ENCODE results near the gene MFNG.
"Not testable (repeated sequence)": the region's sequence is repeated elsewhere in the genome, so short reads cannot be mapped to it uniquely, and the experiment has no call there.

Gene MFNG, protein sequence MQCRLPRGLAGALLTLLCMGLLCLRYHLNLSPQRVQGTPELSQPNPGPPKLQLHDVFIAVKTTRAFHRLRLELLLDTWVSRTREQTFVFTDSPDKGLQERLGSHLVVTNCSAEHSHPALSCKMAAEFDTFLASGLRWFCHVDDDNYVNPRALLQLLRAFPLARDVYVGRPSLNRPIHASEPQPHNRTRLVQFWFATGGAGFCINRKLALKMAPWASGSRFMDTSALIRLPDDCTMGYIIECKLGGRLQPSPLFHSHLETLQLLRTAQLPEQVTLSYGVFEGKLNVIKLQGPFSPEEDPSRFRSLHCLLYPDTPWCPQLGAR

DNA sequence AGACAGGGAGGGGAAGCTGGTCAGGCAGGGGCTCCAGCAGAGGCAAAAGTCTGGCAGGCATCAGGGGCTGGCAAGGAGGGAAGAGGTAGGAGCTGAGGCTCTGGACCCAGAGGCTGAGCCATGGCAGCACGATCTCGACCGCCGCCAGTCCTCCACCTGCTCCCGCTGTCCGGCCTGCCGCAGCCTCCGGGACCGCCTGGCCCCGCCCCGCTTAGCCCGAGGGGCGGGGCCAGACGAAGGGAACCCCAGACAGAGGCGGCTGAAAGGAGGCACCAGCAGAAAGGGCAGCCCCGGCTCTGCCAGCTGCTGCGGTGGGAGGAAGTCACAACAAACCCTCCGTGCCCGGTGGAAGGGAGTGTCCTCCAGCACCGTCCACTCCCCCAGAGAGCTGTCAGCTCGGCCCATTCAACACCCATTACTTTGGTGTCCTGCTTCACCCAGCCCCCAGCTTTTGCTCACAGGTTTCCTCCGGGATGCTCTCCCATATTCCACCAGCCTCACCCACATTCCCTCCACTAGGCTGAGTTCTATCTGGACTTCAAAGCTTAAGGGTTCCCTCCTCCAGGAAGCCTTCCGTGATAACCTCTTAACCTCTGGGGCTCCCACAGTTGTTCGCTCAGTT is at the start of gene MFNG:
Gene MFNG, minus strand, starts transcription at position 161 of the 622 bp plus-strand sequence. CDS start 207 bp downstream, outside the sequence.
- H3K36me3 ChIP-seq (ENCODE audit: control insufficient read depth in 1 of 2, insufficient read depth in 2 of 2, low read length in 2 of 2): peaks cover 8 to 11% of the 10 kb centered on the region in 2 donors
- no peaks in the 10 kb centered on the region for H3K27me3 ChIP-seq (ENCODE audit: control insufficient read depth in 1 of 2, insufficient read depth in 2 of 2, low read length in 2 of 2)
- H3K4me3 ChIP-seq (ENCODE audit: low read depth in 1 of 2, low read length in 2 of 2): peak within 1 kb of the TSS; percentile 63 to 77
- H3K4me1 ChIP-seq (ENCODE audit: control insufficient read depth in 1 of 2, insufficient read depth in 2 of 2, low read length in 2 of 2): peaks cover 10 to 25% of the 10 kb centered on the region in 2 donors
- no peaks in the 10 kb centered on the region for H3K9me3 ChIP-seq (ENCODE audit: control insufficient read depth in 1 of 2, low read length in 2 of 2)
- H3K27ac ChIP-seq (ENCODE audit: low read depth, low read length): peak within 1 kb of the TSS; percentile 66
- H3K9ac ChIP-seq (ENCODE audit: low read depth in 1 of 2, low read length in 2 of 2): peak within 1 kb of the TSS; percentile 59 to 69

DNA sequence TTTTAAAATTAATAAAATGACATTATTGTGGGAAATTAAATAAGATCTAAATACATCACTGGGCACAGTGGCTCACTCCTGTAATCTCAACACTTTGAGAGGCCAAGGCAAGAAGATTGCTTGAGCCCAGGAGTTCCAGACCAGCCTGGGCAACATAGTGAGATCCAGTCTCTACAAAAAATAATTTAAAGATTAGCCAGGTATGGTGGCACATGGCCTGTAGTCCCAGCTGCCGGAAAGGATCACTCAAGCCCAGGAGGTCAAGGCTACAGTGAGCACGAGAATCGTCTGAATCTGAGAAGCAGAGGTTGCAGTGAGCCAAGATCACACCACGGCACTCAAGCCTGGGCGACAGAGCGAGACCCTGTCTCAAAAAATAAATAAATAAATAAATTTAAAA is 49.0 kb upstream of the MFNG start:
- no peaks in the 10 kb centered on the region for H3K9me3 ChIP-seq (ENCODE audit: control insufficient read depth in 1 of 2, low read length in 2 of 2)
- H3K4me1 ChIP-seq (ENCODE audit: control insufficient read depth in 1 of 2, insufficient read depth in 2 of 2, low read length in 2 of 2): peaks cover 10 to 17% of the 10 kb centered on the region in 2 donors
- no peak overlapping the region for H3K27ac ChIP-seq (ENCODE audit: low read depth, low read length)
- H3K27me3 ChIP-seq (ENCODE audit: control insufficient read depth in 1 of 2, insufficient read depth in 2 of 2, low read length in 2 of 2): no peaks in the 10 kb centered on the region
- H3K4me3 ChIP-seq (ENCODE audit: low read depth in 1 of 2, low read length in 2 of 2): no peak overlapping the region
- H3K9ac ChIP-seq (ENCODE audit: low read depth in 1 of 2, low read length in 2 of 2): no peak overlapping the region
- no peaks in the 10 kb centered on the region for H3K36me3 ChIP-seq (ENCODE audit: control insufficient read depth in 1 of 2, insufficient read depth in 2 of 2, low read length in 2 of 2)

DNA sequence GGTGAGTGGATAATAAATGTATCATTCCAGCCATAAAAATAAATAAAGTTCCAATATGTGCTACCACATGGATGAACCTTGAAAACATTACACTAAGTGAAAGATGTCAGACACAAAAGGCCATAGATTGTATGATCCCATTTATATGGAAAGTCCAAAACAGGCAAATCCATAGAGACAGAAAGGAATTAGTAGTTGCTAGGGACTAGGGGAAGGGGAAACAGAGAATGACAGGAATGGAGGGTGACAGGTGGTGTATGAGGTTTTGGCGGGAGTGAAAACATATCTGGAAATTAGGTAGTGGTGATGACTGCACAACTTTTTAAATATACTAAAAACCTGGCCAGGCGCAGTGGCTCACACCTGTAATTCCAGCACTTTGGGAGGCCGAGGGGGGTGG is 48.3 kb upstream of the MFNG start:
- no peaks in the 10 kb centered on the region for H3K36me3 ChIP-seq (ENCODE audit: control insufficient read depth in 1 of 2, insufficient read depth in 2 of 2, low read length in 2 of 2)
- no peak overlapping the region for H3K27ac ChIP-seq (ENCODE audit: low read depth, low read length)

DNA sequence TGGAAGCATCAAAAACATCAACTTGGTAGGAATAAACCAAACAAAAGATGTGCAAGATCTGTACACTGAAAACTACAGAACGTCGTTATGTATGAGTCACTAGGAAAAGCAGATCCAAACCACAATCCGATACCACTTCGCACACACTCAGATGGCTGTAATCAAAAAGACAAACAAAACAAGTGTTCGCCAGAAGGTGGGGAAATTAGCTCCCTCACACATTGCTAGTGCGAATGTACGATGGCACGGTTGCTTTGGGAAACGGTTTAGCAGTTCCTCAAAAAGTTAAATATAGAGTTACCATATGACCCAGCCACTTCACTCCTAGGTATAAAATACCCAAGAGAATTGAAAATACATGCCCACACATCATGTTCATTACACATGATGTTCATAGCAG is 47.8 kb upstream of the MFNG start:
- Histone ChIP-seq H3K36me3 (ENCODE audit: control insufficient read depth in 1 of 2, insufficient read depth in 2 of 2, low read length in 2 of 2) (no peaks in the 10 kb centered on the region), H3K9me3 (ENCODE audit: control insufficient read depth in 1 of 2, low read length in 2 of 2) (no peaks in the 10 kb centered on the region), H3K4me3 (ENCODE audit: low read depth in 1 of 2, low read length in 2 of 2) (no peak overlapping the region), H3K27me3 (ENCODE audit: control insufficient read depth in 1 of 2, insufficient read depth in 2 of 2, low read length in 2 of 2) (no peaks in the 10 kb centered on the region), H3K9ac (ENCODE audit: low read depth in 1 of 2, low read length in 2 of 2) (no peak overlapping the region), H3K27ac (ENCODE audit: low read depth, low read length) (no peak overlapping the region), H3K4me1 (ENCODE audit: control insufficient read depth in 1 of 2, insufficient read depth in 2 of 2, low read length in 2 of 2) (peaks cover 15 to 23% of the 10 kb centered on the region in 2 donors)

More for the DNA sequence above, 48.3 kb upstream of the MFNG start:
- no peak overlapping the region for H3K9ac ChIP-seq (ENCODE audit: low read depth in 1 of 2, low read length in 2 of 2)
- no peak overlapping the region for H3K4me3 ChIP-seq (ENCODE audit: low read depth in 1 of 2, low read length in 2 of 2)
- H3K4me1 ChIP-seq (ENCODE audit: control insufficient read depth in 1 of 2, insufficient read depth in 2 of 2, low read length in 2 of 2): peaks cover 16 to 24% of the 10 kb centered on the region in 2 donors
- no peaks in the 10 kb centered on the region for H3K27me3 ChIP-seq (ENCODE audit: control insufficient read depth in 1 of 2, insufficient read depth in 2 of 2, low read length in 2 of 2)
- H3K9me3 ChIP-seq (ENCODE audit: control insufficient read depth in 1 of 2, low read length in 2 of 2): no peaks in the 10 kb centered on the region

DNA sequence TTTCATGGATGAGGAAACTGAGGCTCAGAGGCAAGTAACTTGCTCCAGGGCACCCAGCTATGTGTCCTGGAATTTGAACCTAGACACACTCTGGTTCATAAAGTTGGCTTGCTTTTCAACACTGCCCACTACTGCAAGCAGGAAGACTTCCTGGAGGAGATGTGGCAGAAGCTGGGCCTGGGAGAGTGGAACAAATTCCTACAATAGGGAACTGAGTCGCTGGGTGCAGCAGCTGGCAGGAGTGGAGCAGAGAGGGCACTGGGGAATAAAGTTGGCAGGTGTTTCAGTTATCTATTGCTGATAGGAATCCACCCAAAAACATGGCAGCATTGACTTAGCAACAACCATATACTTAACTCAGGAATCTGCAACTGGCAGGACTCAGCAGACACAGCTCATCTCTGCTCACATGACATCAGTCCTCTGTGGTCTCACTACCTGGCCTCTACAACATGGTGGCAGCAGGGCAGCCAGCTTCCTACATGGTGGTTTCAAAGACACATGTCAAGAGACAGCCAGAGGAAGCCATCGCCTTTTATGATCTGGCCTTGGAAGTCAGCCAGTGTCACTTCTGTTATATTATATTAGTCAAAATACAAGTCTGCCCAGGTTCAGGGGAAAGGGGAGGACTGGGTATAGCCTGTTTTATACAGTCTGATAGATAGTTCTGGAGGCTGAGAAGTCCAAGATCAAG is 43.6 kb upstream of the MFNG start:
- no peak overlapping the region for H3K9ac ChIP-seq (ENCODE audit: low read depth in 1 of 2, low read length in 2 of 2)
- H3K4me3 ChIP-seq (ENCODE audit: low read depth in 1 of 2, low read length in 2 of 2): no peak overlapping the region

DNA sequence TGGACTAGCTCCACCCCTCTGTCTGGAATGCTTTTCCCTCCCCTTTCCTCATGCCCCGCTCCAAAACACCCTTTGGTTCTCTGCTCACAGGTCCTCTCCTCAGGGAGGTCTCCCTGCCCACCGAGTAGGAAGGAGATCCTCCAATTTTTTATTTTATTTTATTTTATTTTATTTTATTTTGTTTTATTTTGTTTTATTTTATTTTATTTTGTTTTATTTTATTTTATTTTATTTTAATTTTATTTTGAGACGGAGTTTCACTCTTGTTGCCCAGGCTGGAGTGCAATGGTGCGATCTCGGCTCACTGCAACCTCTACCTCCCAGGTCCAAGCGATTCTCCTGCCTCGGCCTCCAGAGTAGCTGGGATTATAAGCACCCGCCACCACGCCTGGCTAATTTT is 41.8 kb upstream of the MFNG start:
- not testable (repeated sequence) for H3K9ac ChIP-seq (ENCODE audit: low read depth in 1 of 2, low read length in 2 of 2); H3K9me3 ChIP-seq (ENCODE audit: control insufficient read depth in 1 of 2, low read length in 2 of 2); H3K27ac ChIP-seq (ENCODE audit: low read depth, low read length); H3K27me3 ChIP-seq (ENCODE audit: control insufficient read depth in 1 of 2, insufficient read depth in 2 of 2, low read length in 2 of 2); H3K36me3 ChIP-seq (ENCODE audit: control insufficient read depth in 1 of 2, insufficient read depth in 2 of 2, low read length in 2 of 2); H3K4me3 ChIP-seq (ENCODE audit: low read depth in 1 of 2, low read length in 2 of 2)
- peaks cover 11 to 19% of the 10 kb centered on the region in 2 donors for H3K4me1 ChIP-seq (ENCODE audit: control insufficient read depth in 1 of 2, insufficient read depth in 2 of 2, low read length in 2 of 2)

More for the DNA sequence above, 43.6 kb upstream of the MFNG start:
- H3K27me3 ChIP-seq (ENCODE audit: control insufficient read depth in 1 of 2, insufficient read depth in 2 of 2, low read length in 2 of 2): no peaks in the 10 kb centered on the region
- H3K9me3 ChIP-seq (ENCODE audit: control insufficient read depth in 1 of 2, low read length in 2 of 2): no peaks in the 10 kb centered on the region
- no peaks in the 10 kb centered on the region for H3K36me3 ChIP-seq (ENCODE audit: control insufficient read depth in 1 of 2, insufficient read depth in 2 of 2, low read length in 2 of 2)
- peaks cover 11 to 23% of the 10 kb centered on the region in 2 donors for H3K4me1 ChIP-seq (ENCODE audit: control insufficient read depth in 1 of 2, insufficient read depth in 2 of 2, low read length in 2 of 2)
- no peak overlapping the region for H3K27ac ChIP-seq (ENCODE audit: low read depth, low read length)

DNA sequence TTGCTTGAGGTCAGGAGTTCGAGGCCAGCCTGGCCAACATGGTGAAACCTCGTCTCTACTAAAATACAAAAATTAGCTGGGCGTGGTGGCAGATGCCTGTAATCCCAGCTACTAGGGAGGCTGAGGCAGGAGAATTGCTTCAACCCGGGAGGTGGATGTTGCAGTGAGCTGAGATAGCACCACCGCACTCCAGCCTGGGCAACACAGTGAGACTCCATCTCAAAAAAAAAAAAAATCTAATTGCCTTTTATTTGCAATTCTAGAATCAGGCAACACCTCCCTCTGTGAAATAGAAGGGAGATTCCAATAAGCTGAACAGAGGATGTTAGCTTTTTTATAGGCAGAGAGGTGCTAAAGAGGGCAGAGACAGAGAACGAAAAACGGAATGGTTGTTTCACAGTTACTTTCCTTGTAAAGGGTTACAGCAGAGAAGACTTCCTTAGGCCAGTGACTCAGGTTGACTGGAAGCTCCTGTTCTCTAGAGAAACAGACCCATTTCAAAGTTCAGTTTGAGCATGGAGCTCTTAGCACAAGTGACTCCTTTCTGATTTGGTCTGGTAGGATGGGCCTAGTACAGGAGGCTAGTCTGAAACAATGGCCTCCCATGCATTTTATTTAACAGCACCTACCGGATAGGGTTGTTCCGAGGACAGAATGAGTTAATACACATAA is 41.0 kb upstream of the MFNG start:
- not testable (repeated sequence) for H3K9ac ChIP-seq (ENCODE audit: low read depth in 1 of 2, low read length in 2 of 2); H3K9me3 ChIP-seq (ENCODE audit: control insufficient read depth in 1 of 2, low read length in 2 of 2); H3K4me3 ChIP-seq (ENCODE audit: low read depth in 1 of 2, low read length in 2 of 2); H3K36me3 ChIP-seq (ENCODE audit: control insufficient read depth in 1 of 2, insufficient read depth in 2 of 2, low read length in 2 of 2); H3K27me3 ChIP-seq (ENCODE audit: control insufficient read depth in 1 of 2, insufficient read depth in 2 of 2, low read length in 2 of 2); H3K27ac ChIP-seq (ENCODE audit: low read depth, low read length)
- H3K4me1 ChIP-seq (ENCODE audit: control insufficient read depth in 1 of 2, insufficient read depth in 2 of 2, low read length in 2 of 2): peaks cover 17 to 19% of the 10 kb centered on the region in 2 donors

DNA sequence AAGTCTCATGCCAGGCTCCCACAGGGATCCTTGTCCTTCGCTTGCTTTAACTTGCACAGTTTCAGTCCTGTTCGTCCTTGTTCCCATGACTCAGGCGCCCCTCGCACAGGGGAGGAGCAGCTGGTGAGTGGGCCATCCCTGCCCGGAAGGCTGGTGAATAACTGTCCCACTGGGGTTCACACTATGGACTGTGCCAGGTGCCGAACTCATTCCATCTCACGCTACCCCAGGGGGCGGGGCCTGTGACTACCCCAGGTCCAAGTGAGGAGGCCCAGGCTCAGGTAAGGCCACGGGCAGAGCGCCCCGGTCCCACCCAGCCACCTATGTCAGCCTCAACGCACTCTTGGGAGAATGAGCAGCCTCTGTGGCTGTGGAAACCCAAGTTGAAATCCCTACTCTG is 40.2 kb upstream of the MFNG start:
- no peak overlapping the region for H3K4me3 ChIP-seq (ENCODE audit: low read depth in 1 of 2, low read length in 2 of 2)
- H3K4me1 ChIP-seq (ENCODE audit: control insufficient read depth in 1 of 2, insufficient read depth in 2 of 2, low read length in 2 of 2): peaks cover 25% of the 10 kb centered on the region in 2 donors
- H3K9ac ChIP-seq (ENCODE audit: low read depth in 1 of 2, low read length in 2 of 2): no peak overlapping the region
- no peaks in the 10 kb centered on the region for H3K27me3 ChIP-seq (ENCODE audit: control insufficient read depth in 1 of 2, insufficient read depth in 2 of 2, low read length in 2 of 2)
- no peaks in the 10 kb centered on the region for H3K9me3 ChIP-seq (ENCODE audit: control insufficient read depth in 1 of 2, low read length in 2 of 2)
- H3K36me3 ChIP-seq (ENCODE audit: control insufficient read depth in 1 of 2, insufficient read depth in 2 of 2, low read length in 2 of 2): no peaks in the 10 kb centered on the region
- H3K27ac ChIP-seq (ENCODE audit: low read depth, low read length): no peak overlapping the region

DNA sequence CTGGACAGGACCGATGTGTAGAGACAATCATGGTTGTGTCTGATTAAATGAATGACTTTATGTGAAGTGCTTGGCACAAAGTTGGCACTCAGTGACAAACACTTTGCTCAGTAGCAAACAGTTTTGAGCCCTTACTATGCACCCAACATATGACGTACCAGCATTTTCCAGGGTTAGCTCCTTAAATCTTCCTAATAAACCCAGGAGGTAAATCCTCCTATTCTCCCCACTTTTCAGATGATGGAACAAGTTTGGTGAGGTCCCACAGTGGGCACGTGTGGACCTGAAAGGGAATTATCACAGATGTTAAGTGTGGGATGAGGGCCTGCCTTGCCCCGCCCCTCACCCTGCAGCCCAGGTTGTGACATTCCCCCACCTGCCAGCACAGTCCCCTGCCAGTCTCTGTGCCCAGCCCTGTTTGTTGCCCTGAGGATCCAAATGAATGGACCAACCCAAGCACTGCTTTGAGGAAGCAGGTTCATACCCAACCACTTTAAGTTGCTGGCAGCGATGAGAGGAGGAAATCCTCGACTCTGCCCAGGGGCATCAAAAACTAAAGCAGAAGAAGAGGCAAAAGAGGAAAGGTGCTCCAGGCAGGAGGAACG is 39.7 kb upstream of the MFNG start:
- no peak overlapping the region for H3K27ac ChIP-seq (ENCODE audit: low read depth, low read length)
- H3K36me3 ChIP-seq (ENCODE audit: control insufficient read depth in 1 of 2, insufficient read depth in 2 of 2, low read length in 2 of 2): no peaks in the 10 kb centered on the region
- no peaks in the 10 kb centered on the region for H3K9me3 ChIP-seq (ENCODE audit: control insufficient read depth in 1 of 2, low read length in 2 of 2)
- H3K4me1 ChIP-seq (ENCODE audit: control insufficient read depth in 1 of 2, insufficient read depth in 2 of 2, low read length in 2 of 2): peaks cover 30% of the 10 kb centered on the region in 2 donors
- H3K27me3 ChIP-seq (ENCODE audit: control insufficient read depth in 1 of 2, insufficient read depth in 2 of 2, low read length in 2 of 2): no peaks in the 10 kb centered on the region
- no peak overlapping the region for H3K9ac ChIP-seq (ENCODE audit: low read depth in 1 of 2, low read length in 2 of 2)
- no peak overlapping the region for H3K4me3 ChIP-seq (ENCODE audit: low read depth in 1 of 2, low read length in 2 of 2)

All from duodenal mucosa (tissue), 2 donors.